WTC11 (cell line): ENCODE results near the gene ELFN1.

ENCODE experiments used
- CREM ChIP-seq: sonication (generic); formaldehyde crosslinking; IDR thresholded peaks from 2 replicates; pipeline ENCODE4 v1.8.1; 2022; ENCODE audit warnings: mild to moderate bottlenecking, missing genetic modification reagents, moderate library complexity
- GABPB1 ChIP-seq: sonication (generic); formaldehyde crosslinking; IDR thresholded peaks from 2 replicates; pipeline ENCODE4 v1.8.1; 2023; ENCODE audit warnings: mild to moderate bottlenecking, missing genetic modification reagents
- SP1 ChIP-seq: sonication (generic); formaldehyde crosslinking; conservative IDR thresholded peaks from 2 replicates; pipeline ENCODE4 v1.8.1; 2022; ENCODE audit warnings: missing genetic modification reagents
- ZNF138 ChIP-seq: sonication (generic); formaldehyde crosslinking; conservative IDR thresholded peaks from 2 replicates; pipeline ENCODE4 v1.8.1; 2022; ENCODE audit warnings: mild to moderate bottlenecking, moderate library complexity, missing genetic modification reagents
- ZNF263 ChIP-seq: sonication (generic); formaldehyde crosslinking; IDR thresholded peaks from 2 replicates; pipeline ENCODE4 v1.8.1; 2022; ENCODE audit warnings: low read depth, mild to moderate bottlenecking, moderate library complexity, missing genetic modification reagents
- ZNF317 ChIP-seq: sonication (generic); formaldehyde crosslinking; IDR thresholded peaks from 2 replicates; pipeline ENCODE4 v1.8.1; 2023; ENCODE audit warnings: low read depth, mild to moderate bottlenecking, moderate library complexity, missing genetic modification reagents, borderline replicate concordance
- TF ChIP-seq, protein P1 (sequence below): fragments of 200-600 bp; IDR thresholded peaks from 2 replicates; pipeline ENCODE4 v1.8.0; 2022; ENCODE audit warnings: antibody characterized with exemption
- TF ChIP-seq, protein P2 (sequence below): sonication (generic); formaldehyde crosslinking; IDR thresholded peaks from 2 replicates; pipeline ENCODE4 v1.8.0; 2022; ENCODE audit warnings: missing genetic modification reagents
- TF ChIP-seq, protein P3 (sequence below): sonication (generic); formaldehyde crosslinking; conservative IDR thresholded peaks from 2 replicates; pipeline ENCODE4 v1.8.1; 2022; ENCODE audit warnings: mild to moderate bottlenecking, missing genetic modification reagents
- TF ChIP-seq, protein P4 (sequence below): sonication (generic); formaldehyde crosslinking; IDR thresholded peaks from 2 replicates; pipeline ENCODE4 v1.8.1; 2023; ENCODE audit warnings: mild to moderate bottlenecking, missing genetic modification reagents, moderate library complexity
- TF ChIP-seq, protein P5 (sequence below): sonication (generic); formaldehyde crosslinking; IDR thresholded peaks from 2 replicates; pipeline ENCODE4 v1.8.1; 2023; ENCODE audit warnings: mild to moderate bottlenecking, moderate library complexity, missing genetic modification reagents

DNA sequence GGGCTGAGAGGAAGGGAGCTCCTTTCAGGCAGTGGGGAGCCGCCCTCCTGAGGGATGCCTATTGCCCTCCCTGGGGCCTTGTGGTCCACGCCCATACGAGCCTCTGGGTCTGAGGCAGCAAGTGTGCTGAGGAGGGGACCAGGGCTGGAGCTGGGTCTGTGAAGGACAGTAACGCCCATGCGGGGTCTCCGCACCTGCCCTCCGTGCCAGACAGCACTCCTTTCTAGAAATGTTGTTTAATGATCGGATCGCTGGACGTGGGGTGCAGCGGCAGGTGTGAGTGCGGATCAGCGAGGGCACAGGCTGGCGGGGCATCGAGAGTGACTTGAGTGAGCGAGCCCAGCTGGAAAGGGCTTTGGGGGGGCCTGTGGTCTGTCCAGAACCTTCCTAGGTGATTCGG lies 70.1 kb downstream of the ELFN1 start:
- TF ChIP-seq, protein P1, sequence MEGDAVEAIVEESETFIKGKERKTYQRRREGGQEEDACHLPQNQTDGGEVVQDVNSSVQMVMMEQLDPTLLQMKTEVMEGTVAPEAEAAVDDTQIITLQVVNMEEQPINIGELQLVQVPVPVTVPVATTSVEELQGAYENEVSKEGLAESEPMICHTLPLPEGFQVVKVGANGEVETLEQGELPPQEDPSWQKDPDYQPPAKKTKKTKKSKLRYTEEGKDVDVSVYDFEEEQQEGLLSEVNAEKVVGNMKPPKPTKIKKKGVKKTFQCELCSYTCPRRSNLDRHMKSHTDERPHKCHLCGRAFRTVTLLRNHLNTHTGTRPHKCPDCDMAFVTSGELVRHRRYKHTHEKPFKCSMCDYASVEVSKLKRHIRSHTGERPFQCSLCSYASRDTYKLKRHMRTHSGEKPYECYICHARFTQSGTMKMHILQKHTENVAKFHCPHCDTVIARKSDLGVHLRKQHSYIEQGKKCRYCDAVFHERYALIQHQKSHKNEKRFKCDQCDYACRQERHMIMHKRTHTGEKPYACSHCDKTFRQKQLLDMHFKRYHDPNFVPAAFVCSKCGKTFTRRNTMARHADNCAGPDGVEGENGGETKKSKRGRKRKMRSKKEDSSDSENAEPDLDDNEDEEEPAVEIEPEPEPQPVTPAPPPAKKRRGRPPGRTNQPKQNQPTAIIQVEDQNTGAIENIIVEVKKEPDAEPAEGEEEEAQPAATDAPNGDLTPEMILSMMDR = no peak
- TF ChIP-seq, protein P2, sequence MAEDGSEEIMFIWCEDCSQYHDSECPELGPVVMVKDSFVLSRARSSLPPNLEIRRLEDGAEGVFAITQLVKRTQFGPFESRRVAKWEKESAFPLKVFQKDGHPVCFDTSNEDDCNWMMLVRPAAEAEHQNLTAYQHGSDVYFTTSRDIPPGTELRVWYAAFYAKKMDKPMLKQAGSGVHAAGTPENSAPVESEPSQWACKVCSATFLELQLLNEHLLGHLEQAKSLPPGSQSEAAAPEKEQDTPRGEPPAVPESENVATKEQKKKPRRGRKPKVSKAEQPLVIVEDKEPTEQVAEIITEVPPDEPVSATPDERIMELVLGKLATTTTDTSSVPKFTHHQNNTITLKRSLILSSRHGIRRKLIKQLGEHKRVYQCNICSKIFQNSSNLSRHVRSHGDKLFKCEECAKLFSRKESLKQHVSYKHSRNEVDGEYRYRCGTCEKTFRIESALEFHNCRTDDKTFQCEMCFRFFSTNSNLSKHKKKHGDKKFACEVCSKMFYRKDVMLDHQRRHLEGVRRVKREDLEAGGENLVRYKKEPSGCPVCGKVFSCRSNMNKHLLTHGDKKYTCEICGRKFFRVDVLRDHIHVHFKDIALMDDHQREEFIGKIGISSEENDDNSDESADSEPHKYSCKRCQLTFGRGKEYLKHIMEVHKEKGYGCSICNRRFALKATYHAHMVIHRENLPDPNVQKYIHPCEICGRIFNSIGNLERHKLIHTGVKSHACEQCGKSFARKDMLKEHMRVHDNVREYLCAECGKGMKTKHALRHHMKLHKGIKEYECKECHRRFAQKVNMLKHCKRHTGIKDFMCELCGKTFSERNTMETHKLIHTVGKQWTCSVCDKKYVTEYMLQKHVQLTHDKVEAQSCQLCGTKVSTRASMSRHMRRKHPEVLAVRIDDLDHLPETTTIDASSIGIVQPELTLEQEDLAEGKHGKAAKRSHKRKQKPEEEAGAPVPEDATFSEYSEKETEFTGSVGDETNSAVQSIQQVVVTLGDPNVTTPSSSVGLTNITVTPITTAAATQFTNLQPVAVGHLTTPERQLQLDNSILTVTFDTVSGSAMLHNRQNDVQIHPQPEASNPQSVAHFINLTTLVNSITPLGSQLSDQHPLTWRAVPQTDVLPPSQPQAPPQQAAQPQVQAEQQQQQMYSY = no peak
- TF ChIP-seq ZNF138 (CRISPR knock-in tag) = no peak
- TF ChIP-seq ZNF263 (CRISPR knock-in tag) = no peak
- no peak for TF ChIP-seq GABPB1 (CRISPR knock-in tag)
- TF ChIP-seq, protein P3, sequence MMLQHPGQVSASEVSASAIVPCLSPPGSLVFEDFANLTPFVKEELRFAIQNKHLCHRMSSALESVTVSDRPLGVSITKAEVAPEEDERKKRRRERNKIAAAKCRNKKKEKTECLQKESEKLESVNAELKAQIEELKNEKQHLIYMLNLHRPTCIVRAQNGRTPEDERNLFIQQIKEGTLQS (CRISPR knock-in tag) = no peak
- TF ChIP-seq SP1 (CRISPR knock-in tag) = no peak
- TF ChIP-seq, protein P4, sequence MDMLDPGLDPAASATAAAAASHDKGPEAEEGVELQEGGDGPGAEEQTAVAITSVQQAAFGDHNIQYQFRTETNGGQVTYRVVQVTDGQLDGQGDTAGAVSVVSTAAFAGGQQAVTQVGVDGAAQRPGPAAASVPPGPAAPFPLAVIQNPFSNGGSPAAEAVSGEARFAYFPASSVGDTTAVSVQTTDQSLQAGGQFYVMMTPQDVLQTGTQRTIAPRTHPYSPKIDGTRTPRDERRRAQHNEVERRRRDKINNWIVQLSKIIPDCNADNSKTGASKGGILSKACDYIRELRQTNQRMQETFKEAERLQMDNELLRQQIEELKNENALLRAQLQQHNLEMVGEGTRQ (CRISPR knock-in tag) = no peak
- no peak for TF ChIP-seq CREM (CRISPR knock-in tag)
- TF ChIP-seq, protein P5, sequence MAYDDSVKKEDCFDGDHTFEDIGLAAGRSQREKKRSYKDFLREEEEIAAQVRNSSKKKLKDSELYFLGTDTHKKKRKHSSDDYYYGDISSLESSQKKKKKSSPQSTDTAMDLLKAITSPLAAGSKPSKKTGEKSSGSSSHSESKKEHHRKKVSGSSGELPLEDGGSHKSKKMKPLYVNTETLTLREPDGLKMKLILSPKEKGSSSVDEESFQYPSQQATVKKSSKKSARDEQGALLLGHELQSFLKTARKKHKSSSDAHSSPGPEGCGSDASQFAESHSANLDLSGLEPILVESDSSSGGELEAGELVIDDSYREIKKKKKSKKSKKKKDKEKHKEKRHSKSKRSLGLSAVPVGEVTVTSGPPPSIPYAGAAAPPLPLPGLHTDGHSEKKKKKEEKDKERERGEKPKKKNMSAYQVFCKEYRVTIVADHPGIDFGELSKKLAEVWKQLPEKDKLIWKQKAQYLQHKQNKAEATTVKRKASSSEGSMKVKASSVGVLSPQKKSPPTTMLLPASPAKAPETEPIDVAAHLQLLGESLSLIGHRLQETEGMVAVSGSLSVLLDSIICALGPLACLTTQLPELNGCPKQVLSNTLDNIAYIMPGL (CRISPR knock-in tag) = no peak
- TF ChIP-seq ZNF317 (CRISPR knock-in tag) = no peak
